K562 (cell line): ENCODE measurements around the gene ENO3. TPM values are rescaled to one million over a fixed set of nuclear protein-coding genes. Genes with fewer than 3 reads are reported as not detected.

Experiments
- ATAC-seq: fragments of 200-7000 bp; cut with Tn5 transposase; 3 replicates; pipeline ENCODE4 v1.9.1; 2020; ENCODE audit warnings: moderate library complexity
- BruUV-seq: library from RNA; stranded (reverse); fragments of 400-500 nt; replicated peaks from 2 replicates; lab custom pipeline; 2021; lab: Mats Ljungman, UMichigan
- CTCF ChIA-PET: fragments of 300-600 bp; formaldehyde crosslinking; extraction: SDS; loops from one replicate; lab custom pipeline; 2021; ENCODE audit warnings: low intra/inter-chr PET ratio; lab: Yijun Ruan, JAX
- POLR2A ChIA-PET: fragments of 300-600, 350-650 bp; sonication (Branson Sonifier 250); formaldehyde crosslinking; extraction: SDS; loops from one replicate; lab custom pipeline; 2021; ENCODE audit warnings: antibody characterized with exemption, inconsistent platforms; lab: Yijun Ruan, JAX
- DNase-seq, 4 experiments: peaks; one replicate each; pipeline versions ENCODE4 v3.0.0 to v3.0.0-alpha.2; 2011 to 2018; ENCODE audit warnings: low spot score in 3 of 4, mixed read lengths in 3 of 4; ENCODE audit errors: extremely low read depth in 1 of 4
- FAIRE-seq: peaks from 2 replicates; lab custom pipeline; 2011; peaks lifted over from hg19 to GRCh38; lab: Jason Lieb, UNC
- H2AFZ ChIP-seq: 2 replicates; pipeline ENCODE4 v1.6.0; 2011; ENCODE audit warnings: low read depth, low read length, control low read depth, inconsistent platforms
- H3K27ac ChIP-seq: fragments of 200-600 bp; 3 replicates; pipeline ENCODE4 v1.8.0; 2011; ENCODE audit warnings: low read depth, mild to moderate bottlenecking, control low read depth, inconsistent platforms, low read length, moderate library complexity, mixed read lengths; ENCODE audit errors: extremely low read depth
- H3K27me3 ChIP-seq, 2 experiments: fragments of 300-600 bp in 1 of 2; 2 replicates in 1 of 2; 3 replicates in 1 of 2; pipeline versions ENCODE4 v1.6.0 to v1.8.0; 2011; ENCODE audit warnings: inconsistent platforms in 2 of 2, low read length in 2 of 2, mild to moderate bottlenecking in 1 of 2, mixed read lengths in 1 of 2, moderate library complexity in 1 of 2; ENCODE audit not compliant: control insufficient read depth in 2 of 2, insufficient read depth in 2 of 2
- H3K36me3 ChIP-seq: fragments of 300-600 bp; 3 replicates; pipeline ENCODE4 v1.8.0; 2011; ENCODE audit warnings: mild to moderate bottlenecking, low read length, inconsistent platforms; ENCODE audit not compliant: control insufficient read depth, insufficient read depth
- H3K4me1 ChIP-seq, 2 experiments: fragments of 200-600 bp in 1 of 2; replicated peaks in 1 of 2; 2 replicates in 1 of 2; 3 replicates in 1 of 2; pipeline versions ENCODE4 v1.5.1 to v1.8.0; 2011; ENCODE audit warnings: inconsistent platforms in 2 of 2, low read length in 2 of 2, mild to moderate bottlenecking in 1 of 2, mixed read lengths in 1 of 2, moderate library complexity in 1 of 2; ENCODE audit not compliant: control insufficient read depth in 2 of 2, insufficient read depth in 2 of 2
- H3K4me2 ChIP-seq: 2 replicates; pipeline ENCODE4 v1.6.1; 2011; ENCODE audit warnings: low read length, control low read depth, inconsistent platforms, mixed read lengths; ENCODE audit not compliant: insufficient read depth
- H3K4me3 ChIP-seq: fragments of 200-600 bp; sonication (generic), shearing (Covaris generic); 2 replicates; pipeline ENCODE4 v1.5.1; 2016; ENCODE audit warnings: control low read depth, inconsistent platforms
- H3K79me2 ChIP-seq: fragments of 200-600 bp; 3 replicates; pipeline ENCODE4 v1.8.0; 2011; ENCODE audit warnings: low read length, inconsistent platforms; ENCODE audit not compliant: control insufficient read depth, insufficient read depth
- H3K9ac ChIP-seq, 2 experiments: 2 replicates each; pipeline versions ENCODE4 v1.6.0 to v1.6.1; 2011; ENCODE audit warnings: low read depth in 2 of 2, low read length in 2 of 2, control low read depth in 1 of 2, inconsistent platforms in 1 of 2, mild to moderate bottlenecking in 1 of 2, mixed read lengths in 1 of 2; ENCODE audit not compliant: insufficient read depth in 1 of 2
- H3K9me1 ChIP-seq: one replicate; pipeline ENCODE4 v1.6.0; 2011; ENCODE audit warnings: inconsistent platforms, mild to moderate bottlenecking, low read length, moderate library complexity; ENCODE audit not compliant: control insufficient read depth, insufficient read depth
- H3K9me3 ChIP-seq: replicated peaks from 2 replicates; pipeline ENCODE4 v1.5.1; 2011; ENCODE audit warnings: low read depth, low read length, inconsistent platforms; ENCODE audit not compliant: control insufficient read depth, insufficient read depth
- H4K20me1 ChIP-seq: replicated peaks from 2 replicates; pipeline ENCODE4 v1.6.1; 2011; ENCODE audit warnings: low read length, inconsistent platforms, mixed read lengths; ENCODE audit not compliant: control insufficient read depth, insufficient read depth
- DACH1 ChIP-seq: fragments of 450-650 bp; IDR thresholded peaks from 2 replicates; pipeline ENCODE4 v1.6.1; 2018; ENCODE audit not compliant: partially characterized antibody
- DPF2 ChIP-seq: fragments of 450-650 bp; IDR thresholded peaks from 2 replicates; pipeline ENCODE4 v1.6.1; 2016
- ELF4 ChIP-seq: fragments of 450-650 bp; formaldehyde crosslinking; IDR thresholded peaks from 2 replicates; pipeline ENCODE4 v1.4.0; 2022; ENCODE audit warnings: missing genetic modification characterization
- MBD2 ChIP-seq: sonication (generic); IDR thresholded peaks from 2 replicates; pipeline ENCODE4 v1.6.1; 2016; ENCODE audit warnings: low read depth, borderline replicate concordance
- POLR2G ChIP-seq: fragments of 200-400 bp; formaldehyde crosslinking; IDR thresholded peaks from 2 replicates; pipeline ENCODE4 v1.6.1; 2017; ENCODE audit warnings: low read depth, mild to moderate bottlenecking, antibody characterized with exemption, low read length, moderate library complexity
- PTRF ChIP-seq: fragments of 450-650 bp; IDR thresholded peaks from 2 replicates; pipeline ENCODE4 v1.6.1; 2016; ENCODE audit warnings: mild to moderate bottlenecking, missing genetic modification characterization, missing compliant biosample characterization
- SMAD4 ChIP-seq: fragments of 250-450 bp; sonication (Bioruptor Pico); conservative IDR thresholded peaks from 2 replicates; pipeline ENCODE4 v1.8.0; 2021; ENCODE audit warnings: inconsistent platforms, mild to moderate bottlenecking, moderate library complexity
- SMARCA5 ChIP-seq: fragments of 450-650 bp; IDR thresholded peaks from 2 replicates; pipeline ENCODE4 v1.6.1; 2016
- TEAD1 ChIP-seq, 2 experiments: fragments of 450-650 bp in 1 of 2; sonication (generic) in 1 of 2; formaldehyde crosslinking; IDR thresholded peaks; 2 replicates each; pipeline versions ENCODE4 v1.4.0 to v1.8.0; 2020 to 2022; ENCODE audit warnings: mild to moderate bottlenecking in 2 of 2, missing genetic modification reagents in 1 of 2
- ZBTB40 ChIP-seq, 2 experiments: fragments of 450-650 bp in 1 of 2; sonication (generic) in 1 of 2; formaldehyde crosslinking in 1 of 2; IDR thresholded peaks; 2 replicates each; pipeline versions ENCODE4 v1.7.1 to v1.9.0; 2016 to 2022; ENCODE audit warnings: inconsistent platforms in 1 of 2, mild to moderate bottlenecking in 1 of 2, missing genetic modification reagents in 1 of 2
- ZNF644 ChIP-seq: fragments of 200-800 bp; sonication (Bioruptor generic); IDR thresholded peaks from 2 replicates; pipeline ENCODE4 v1.6.1; 2016; ENCODE audit warnings: low read depth, missing genetic modification characterization, missing compliant biosample characterization
- ZNF778 ChIP-seq: fragments of 450-650 bp; formaldehyde crosslinking; IDR thresholded peaks from 2 replicates; pipeline ENCODE4 v1.4.0; 2020; ENCODE audit warnings: mild to moderate bottlenecking, moderate library complexity
- WGBS: fragments of 100-300 bp; shearing (Covaris generic); methylation state at CpG from one replicate; pipeline ENCODE4 v1.1.6; 2016; ENCODE audit warnings: low coverage, mixed read lengths; ENCODE audit not compliant: insufficient coverage; ENCODE audit errors: missing lambda C conversion rate; 5-methylcytosine and 5-hydroxymethylcytosine counted together
- in situ Hi-C: fragments of 300-500 bp; cut with MboI; formaldehyde crosslinking; loops from 4 replicates; pipeline ENCODE4 v1.15.0; 2018; ENCODE audit warnings: inconsistent platforms, mixed read lengths
- intact Hi-C: fragments of 100-400 bp; cut with micrococcal nuclease; formaldehyde crosslinking; loops from 2 replicates; pipeline ENCODE4 v1.14.2; 2022
- polyA plus RNA-seq, 8 experiments: library from polyadenylated mRNA; depleted of rRNA in 4 of 8; stranded (reverse) in 5 of 8; unstranded in 3 of 8; fragments of >200 nt; fragmentation: Nextera tagmentation in 2 of 8; fragmentation: Illumina TruSeq in 1 of 8; extraction: Ambion mirVana in 2 of 8; extraction: Trizol in 1 of 8; gene quantifications; 2 replicates each; pipeline versions ENCODE4 v1.2.1 to v1.2.3, GENCODE V29; 2011 to 2014; ENCODE audit warnings: inconsistent platforms in 1 of 8, missing spikeins in 1 of 8
- total RNA-seq, 7 experiments: library from RNA; depleted of rRNA in 6 of 7; stranded (reverse); fragments of >200 nt in 6 of 7; fragmentation: Illumina TruSeq in 2 of 7; extraction: Trizol in 2 of 7; gene quantifications; 2 replicates each; pipeline versions ENCODE4 v1.2.1 to v1.2.3, GENCODE V29; 2011 to 2021; ENCODE audit warnings: low replicate concordance in 1 of 7

Gene ENO3
- total and polyA plus RNA-seq, 9 of the 15 experiments (the other 6 are each of a cell fraction or from before 2014, with no cell fraction given): 5.7 to 17.2 (median 9.9) TPM

- no peak overlapping the region; the same call in 2 of the 3 replicates for H3K27ac ChIP-seq
- peak overlapping the region; percentile 95 for H2AFZ ChIP-seq
- peak overlapping the region in 1 of 2 experiments; percentile 58; a peak in 1 of 4 replicates for H3K9ac ChIP-seq
- no peaks in the 10 kb centered on the region for H3K9me1 ChIP-seq
- ATAC-seq: peak; percentile 99
- no peaks in the 10 kb centered on the region; a peak in 1 of 5 replicates for H3K27me3 ChIP-seq
- H3K36me3 ChIP-seq: no peaks in the 10 kb centered on the region
- ChIA-PET CTCF (interaction anchor here (0.9 to 1.3 kb wide), 2 partner anchors 78 to 154 kb away, joined by 3 read pairs; no protein-coding TSS in a partner anchor), POLR2A (interaction anchor here (0.6 to 1.2 kb wide), 7 partner anchors 9 to 111 kb away, joined by 3 to 5 read pairs (median 3); partner anchors contain the start of genes C17orf107 and CAMTA2)
- peak; percentile 55 to 80 (median 68) for DNase-seq
- H3K4me3 ChIP-seq: no peak overlapping the region
- H3K4me2 ChIP-seq: peak overlapping the region; percentile 25; the same call in 1 of the 2 replicates
- in situ Hi-C loops: no loop called here
- no peaks in the 10 kb centered on the region for H3K79me2 ChIP-seq
- no peaks in the 10 kb centered on the region for H4K20me1 ChIP-seq
- FAIRE-seq: peak; percentile 78
- intact Hi-C loops: loop anchor here (1.0 to 10.0 kb wide), 2 partner anchors 56 to 153 kb away; partner anchors contain the start of gene SPAG7
- WGBS: 26% methylated on average over 15 of the region's 20 CpGs
- peaks cover 3 to 12% of the 10 kb centered on the region in 2 experiments; a peak in 4 of 5 replicates for H3K4me1 ChIP-seq
- BruUV-seq: no TSS peak
- H3K9me3 ChIP-seq: no peaks in the 10 kb centered on the region
- TF ChIP-seq SMAD4 (0 out of 2 replicates have a peak, but pooled peaks have one; percentile 41), DPF2 (peak; percentile 66; the same call in 1 of the 2 replicates), DACH1 (peak; percentile 23), ZNF644 (no peak), PTRF (tag) (no peak), MBD2 (no peak), ZBTB40 (IDR thresholded peaks at IDR 0.05) (peak; percentile 54; the same call in 1 of the 2 replicates), ZBTB40 (CRISPR knock-in tag; IDR thresholded peaks at IDR 0.05) (no peak), SMARCA5 (peak; percentile 82; the same call in 1 of the 2 replicates), ELF4 (peak; percentile 65; the same call in 1 of the 2 replicates), TEAD1 (CRISPR knock-in tag; IDR thresholded peaks at IDR 0.05) (0 out of 4 replicates have a peak, but pooled peaks of 1 of the 2 experiments have one; percentile 35), POLR2G (0 out of 2 replicates have a peak, but pooled peaks have one; percentile 34), ZNF778 (CRISPR knock-in tag) (no peak)
These were observed 42.0 kb upstream of the ENO3 start for GRCh38 chr17:4908711-4909496.
